ENCODE measurements around the gene DEFB128. TPM values are rescaled to one million over a fixed set of nuclear protein-coding genes. Genes with fewer than 3 reads are reported as not detected.
A peak's percentile ranks its signal among the peaks of the same experiment; 100 is the strongest.

Gene DEFB128
- total RNA-seq, 1 donor from 2014 or later = not detected

GRCh38 chr20:215796-216195, 26.3 kb upstream of the DEFB128 start:
- DNase-seq (ENCODE audit: low spot score) = no peak
- no peaks in the 10 kb centered on the region for H4K20me1 ChIP-seq (ENCODE audit: low read depth)
- H3K9me3 Mint-ChIP-seq = no peaks in the 10 kb centered on the region
- H3K27me3 Mint-ChIP-seq (ENCODE audit: insufficient read depth, low read depth) = peaks cover 2% of the 10 kb centered on the region
- no peaks in the 10 kb centered on the region for H3K36me3 ChIP-seq
- H3K9me3 ChIP-seq (ENCODE audit: low read depth) = no peaks in the 10 kb centered on the region
- peaks cover 10% of the 10 kb centered on the region for H3K4me1 ChIP-seq
- H3K4me3 Mint-ChIP-seq = no peak overlapping the region
- no peak overlapping the region for H2AFZ ChIP-seq (replicated peaks)
- TF ChIP-seq, protein P1, sequence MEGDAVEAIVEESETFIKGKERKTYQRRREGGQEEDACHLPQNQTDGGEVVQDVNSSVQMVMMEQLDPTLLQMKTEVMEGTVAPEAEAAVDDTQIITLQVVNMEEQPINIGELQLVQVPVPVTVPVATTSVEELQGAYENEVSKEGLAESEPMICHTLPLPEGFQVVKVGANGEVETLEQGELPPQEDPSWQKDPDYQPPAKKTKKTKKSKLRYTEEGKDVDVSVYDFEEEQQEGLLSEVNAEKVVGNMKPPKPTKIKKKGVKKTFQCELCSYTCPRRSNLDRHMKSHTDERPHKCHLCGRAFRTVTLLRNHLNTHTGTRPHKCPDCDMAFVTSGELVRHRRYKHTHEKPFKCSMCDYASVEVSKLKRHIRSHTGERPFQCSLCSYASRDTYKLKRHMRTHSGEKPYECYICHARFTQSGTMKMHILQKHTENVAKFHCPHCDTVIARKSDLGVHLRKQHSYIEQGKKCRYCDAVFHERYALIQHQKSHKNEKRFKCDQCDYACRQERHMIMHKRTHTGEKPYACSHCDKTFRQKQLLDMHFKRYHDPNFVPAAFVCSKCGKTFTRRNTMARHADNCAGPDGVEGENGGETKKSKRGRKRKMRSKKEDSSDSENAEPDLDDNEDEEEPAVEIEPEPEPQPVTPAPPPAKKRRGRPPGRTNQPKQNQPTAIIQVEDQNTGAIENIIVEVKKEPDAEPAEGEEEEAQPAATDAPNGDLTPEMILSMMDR (IDR thresholded peaks at IDR 0.05) = no peak
- TF ChIP-seq EZH2phosphoT487 (IDR thresholded peaks at IDR 0.05) (no peak), EZH2 (IDR thresholded peaks at IDR 0.05) (no peak)
- no peak overlapping the region for H3K27ac ChIP-seq
- no peak overlapping the region for H3K4me2 ChIP-seq
- H3K4me3 ChIP-seq = no peak overlapping the region
- no peaks in the 10 kb centered on the region for H3K4me1 Mint-ChIP-seq
- H3K36me3 Mint-ChIP-seq = no peaks in the 10 kb centered on the region
- no peak overlapping the region for H3K9ac ChIP-seq
- no peak overlapping the region for H3K27ac Mint-ChIP-seq
- no peaks in the 10 kb centered on the region for H3K79me2 ChIP-seq (ENCODE audit: low read depth)
- H3K27me3 ChIP-seq = peaks cover 99% of the 10 kb centered on the region
- no peaks in the 10 kb centered on the region for H3F3A ChIP-seq (ENCODE audit: low read depth)

DNA sequence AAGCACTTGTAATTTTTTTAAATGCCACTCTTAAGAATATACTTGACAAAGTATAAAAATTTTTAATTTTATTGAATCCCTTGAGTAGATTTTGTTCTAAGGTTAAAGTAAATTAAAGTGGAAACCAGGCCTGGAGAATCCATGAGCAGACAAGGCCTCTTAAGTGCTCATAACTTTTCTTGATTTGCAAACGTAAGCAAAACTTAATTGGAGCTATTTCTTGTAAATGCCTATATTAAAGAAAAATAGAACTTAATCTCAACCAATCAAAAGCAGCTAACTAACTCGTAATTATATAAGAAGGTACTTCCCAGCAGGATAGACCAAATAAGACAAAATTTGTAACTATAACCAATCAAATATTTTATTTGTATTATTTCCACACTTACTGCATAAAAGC, 24.9 kb upstream of the DEFB128 start:
- H3K36me3 ChIP-seq = no peaks in the 10 kb centered on the region
- no peak overlapping the region for H3K4me2 ChIP-seq
- no peaks in the 10 kb centered on the region for H3K9me3 ChIP-seq (ENCODE audit: low read depth)
- H3K4me1 ChIP-seq = peaks cover 15% of the 10 kb centered on the region
- H3F3A ChIP-seq (ENCODE audit: low read depth) = no peaks in the 10 kb centered on the region
- H3K4me3 Mint-ChIP-seq = no peak overlapping the region
- TF ChIP-seq EZH2phosphoT487 (IDR thresholded peaks at IDR 0.05) (no peak), EZH2 (IDR thresholded peaks at IDR 0.05) (no peak)
- TF ChIP-seq, protein P1 (IDR thresholded peaks at IDR 0.05) = no peak
- H2AFZ ChIP-seq (replicated peaks) = no peak overlapping the region
- no peaks in the 10 kb centered on the region for H3K4me1 Mint-ChIP-seq
- no peak overlapping the region for H3K4me3 ChIP-seq
- H3K27ac ChIP-seq = no peak overlapping the region
- peaks cover 2% of the 10 kb centered on the region for H3K27me3 Mint-ChIP-seq (ENCODE audit: insufficient read depth, low read depth)
- no peak overlapping the region for H3K9ac ChIP-seq
- H3K27me3 ChIP-seq = peaks cover 100% of the 10 kb centered on the region
- no peaks in the 10 kb centered on the region for H3K9me3 Mint-ChIP-seq
- no peaks in the 10 kb centered on the region for H3K79me2 ChIP-seq (ENCODE audit: low read depth)
- H3K36me3 Mint-ChIP-seq = no peaks in the 10 kb centered on the region
- H3K27ac Mint-ChIP-seq = no peak overlapping the region
- no peaks in the 10 kb centered on the region for H4K20me1 ChIP-seq (ENCODE audit: low read depth)
- no peak for DNase-seq (ENCODE audit: low spot score)

DNA sequence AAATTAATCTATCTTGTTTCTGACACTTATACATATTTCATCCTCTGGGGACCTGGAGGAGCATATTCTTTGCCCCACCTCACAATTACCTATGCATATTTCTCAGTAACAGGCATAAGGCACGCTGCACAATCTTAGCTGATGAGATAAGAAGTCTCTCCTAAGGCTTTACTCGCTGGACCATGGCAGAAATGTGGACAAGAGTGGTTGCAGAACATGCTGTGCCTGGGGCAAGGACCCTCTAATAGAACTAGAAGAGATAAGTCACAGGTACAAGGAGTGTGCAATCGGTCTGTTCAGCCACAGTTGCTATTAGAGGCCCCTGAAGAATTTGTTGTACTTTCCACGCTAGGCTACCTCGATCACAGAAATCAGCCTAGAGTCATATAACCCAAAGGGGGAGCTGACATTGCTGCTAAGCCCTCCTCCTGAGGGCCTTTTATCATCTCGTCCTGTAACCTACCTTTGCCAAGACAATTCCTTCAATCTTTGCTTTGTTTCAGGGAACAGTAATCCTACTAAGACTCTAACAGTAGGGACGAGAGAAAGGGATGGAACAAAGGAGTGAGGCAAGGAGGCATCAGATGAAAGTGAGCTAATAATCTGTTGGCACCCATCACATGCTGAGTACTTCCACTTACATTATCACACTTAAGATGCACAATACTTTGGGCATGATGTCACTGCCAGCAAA, 21.4 kb upstream of the DEFB128 start:
- H3K36me3 Mint-ChIP-seq = no peaks in the 10 kb centered on the region
- Histone ChIP-seq H3K36me3 (no peaks in the 10 kb centered on the region), H3K27me3 (peaks cover 100% of the 10 kb centered on the region), H3K4me2 (peak overlapping the region; percentile 46), H3K9me3 (ENCODE audit: low read depth) (no peaks in the 10 kb centered on the region), H3K79me2 (ENCODE audit: low read depth) (no peaks in the 10 kb centered on the region), H3K27ac (no peak overlapping the region), H4K20me1 (ENCODE audit: low read depth) (no peaks in the 10 kb centered on the region), H2AFZ (replicated peaks) (no peak overlapping the region), H3K4me3 (no peak overlapping the region), H3F3A (ENCODE audit: low read depth) (no peaks in the 10 kb centered on the region), H3K4me1 (peaks cover 15% of the 10 kb centered on the region), H3K9ac (no peak overlapping the region)
- no peaks in the 10 kb centered on the region for H3K9me3 Mint-ChIP-seq
- H3K27ac Mint-ChIP-seq = no peak overlapping the region
- TF ChIP-seq EZH2phosphoT487 (IDR thresholded peaks at IDR 0.05) = peak; percentile 52
- TF ChIP-seq, protein P1 (IDR thresholded peaks at IDR 0.05) = no peak
- TF ChIP-seq EZH2 (IDR thresholded peaks at IDR 0.05) = no peak
- peak; percentile 56 for DNase-seq (ENCODE audit: low spot score)
- H3K27me3 Mint-ChIP-seq (ENCODE audit: insufficient read depth, low read depth) = peaks cover 5% of the 10 kb centered on the region
- no peak overlapping the region for H3K4me3 Mint-ChIP-seq
- H3K4me1 Mint-ChIP-seq = no peaks in the 10 kb centered on the region
